Left ventricle myocardium inferior (tissue), 1 donor: Measurements from ENCODE around the gene GOSR1. TPM values are rescaled to one million over a fixed set of nuclear protein-coding genes. Genes with fewer than 3 reads are reported as not detected.
"Not testable (repeated sequence)": the region's sequence is repeated elsewhere in the genome, so short reads cannot be mapped to it uniquely, and the experiment has no call there.

Experiments used
- DNase-seq: peaks from one replicate; pipeline ENCODE4 v3.0.0-alpha.2; 2020
- H3K27ac ChIP-seq: fragments of 200-600 bp; replicated peaks from 2 replicates; pipeline ENCODE4 v1.8.0; 2021
- H3K27me3 ChIP-seq: fragments of 200-600 bp; 2 replicates; pipeline ENCODE4 v1.8.0; 2021; ENCODE audit warnings: low read depth
- H3K36me3 ChIP-seq: fragments of 200-600 bp; 2 replicates; pipeline ENCODE4 v1.8.0; 2021
- H3K4me1 ChIP-seq: fragments of 200-600 bp; 2 replicates; pipeline ENCODE4 v1.8.0; 2021
- H3K4me3 ChIP-seq: fragments of 200-600 bp; 2 replicates; pipeline ENCODE4 v1.8.0; 2021; ENCODE audit warnings: mild to moderate bottlenecking, moderate library complexity
- H3K9me3 ChIP-seq: fragments of 200-600 bp; replicated peaks from 2 replicates; pipeline ENCODE4 v1.8.0; 2021
- intact Hi-C: fragments of 100-400 bp; cut with micrococcal nuclease; formaldehyde crosslinking; loops from one replicate; pipeline ENCODE4 v1.11.0; 2022
- total RNA-seq: library from RNA; stranded (reverse); fragmentation: NEBNext Ultra II Directional; extraction: Animal tissue kit (Norgen Biotek cat#: 25700); gene quantifications from one replicate; pipeline ENCODE4 v1.2.1, GENCODE V29; 2021
- TF ChIP-seq, protein P1 (sequence below): fragments of 200-600 bp; IDR thresholded peaks from 2 replicates; pipeline ENCODE4 v1.8.0; 2021; ENCODE audit warnings: antibody characterized with exemption, mild to moderate bottlenecking, borderline replicate concordance
- donor health status: DM: no; HTN: yes; CAD: no; lungs with severe emphysema.

GOSR1 gene
- total RNA-seq, 1 donor from 2014 or later: 28.2 TPM

- Histone ChIP-seq H3K27me3 (no peaks in the 10 kb centered on the region), H3K36me3 (peaks cover 40% of the 10 kb centered on the region), H3K4me1 (no peaks in the 10 kb centered on the region), H3K9me3 (no peaks in the 10 kb centered on the region), H3K27ac (no peak overlapping the region), H3K4me3 (no peak overlapping the region)
- no peak for DNase-seq
- TF ChIP-seq, protein P1, sequence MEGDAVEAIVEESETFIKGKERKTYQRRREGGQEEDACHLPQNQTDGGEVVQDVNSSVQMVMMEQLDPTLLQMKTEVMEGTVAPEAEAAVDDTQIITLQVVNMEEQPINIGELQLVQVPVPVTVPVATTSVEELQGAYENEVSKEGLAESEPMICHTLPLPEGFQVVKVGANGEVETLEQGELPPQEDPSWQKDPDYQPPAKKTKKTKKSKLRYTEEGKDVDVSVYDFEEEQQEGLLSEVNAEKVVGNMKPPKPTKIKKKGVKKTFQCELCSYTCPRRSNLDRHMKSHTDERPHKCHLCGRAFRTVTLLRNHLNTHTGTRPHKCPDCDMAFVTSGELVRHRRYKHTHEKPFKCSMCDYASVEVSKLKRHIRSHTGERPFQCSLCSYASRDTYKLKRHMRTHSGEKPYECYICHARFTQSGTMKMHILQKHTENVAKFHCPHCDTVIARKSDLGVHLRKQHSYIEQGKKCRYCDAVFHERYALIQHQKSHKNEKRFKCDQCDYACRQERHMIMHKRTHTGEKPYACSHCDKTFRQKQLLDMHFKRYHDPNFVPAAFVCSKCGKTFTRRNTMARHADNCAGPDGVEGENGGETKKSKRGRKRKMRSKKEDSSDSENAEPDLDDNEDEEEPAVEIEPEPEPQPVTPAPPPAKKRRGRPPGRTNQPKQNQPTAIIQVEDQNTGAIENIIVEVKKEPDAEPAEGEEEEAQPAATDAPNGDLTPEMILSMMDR: no peak
- intact Hi-C loops: no loop called here
Observed at GRCh38 chr17:30443721-30444120, 33.5 kb upstream of the GOSR1 start.

DNA sequence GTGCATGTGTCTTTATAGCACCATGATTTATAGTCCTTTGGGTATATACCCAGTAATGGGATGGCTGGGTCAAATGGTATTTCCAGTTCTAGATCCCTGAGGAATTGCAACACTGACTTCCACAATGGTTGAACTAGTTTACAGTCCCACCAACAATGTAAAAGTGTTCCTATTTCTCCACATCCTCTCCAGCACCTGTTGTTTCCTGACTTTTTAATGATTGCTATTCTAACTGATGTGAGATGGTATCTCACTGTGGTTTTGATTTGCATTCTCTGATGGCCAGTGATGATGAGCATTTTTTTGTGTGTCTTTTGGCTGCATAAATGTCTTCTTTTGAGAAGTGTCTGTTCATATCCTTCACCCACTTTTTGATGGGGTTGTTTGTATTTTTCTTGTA, 30.6 kb upstream of the GOSR1 start:
- H3K27ac ChIP-seq, intact Hi-C loops, H3K27me3 ChIP-seq, DNase-seq, H3K4me3 ChIP-seq, H3K4me1 ChIP-seq, H3K9me3 ChIP-seq: not testable (repeated sequence)
- peaks cover 50% of the 10 kb centered on the region for H3K36me3 ChIP-seq

DNA sequence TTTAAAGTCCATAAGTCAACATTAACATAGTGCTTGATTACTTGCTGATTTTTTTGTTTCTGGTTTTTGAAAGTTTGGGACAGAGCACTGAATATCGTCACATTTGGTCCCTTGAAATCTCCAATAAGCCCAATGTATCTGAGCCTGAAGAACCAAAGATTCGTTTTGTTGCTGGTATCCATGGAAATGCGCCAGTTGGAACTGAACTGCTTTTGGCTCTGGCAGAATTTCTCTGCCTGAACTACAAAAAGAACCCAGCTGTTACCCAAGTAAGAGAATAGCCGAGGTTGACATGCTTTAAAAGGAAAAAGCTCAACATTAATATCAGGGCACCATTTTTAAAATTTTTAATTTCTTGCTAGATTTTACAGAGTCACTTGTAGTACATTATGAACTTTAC, 27.7 kb upstream of the GOSR1 start:
- intact Hi-C loops: no loop called here
- H3K9me3 ChIP-seq: no peaks in the 10 kb centered on the region
- H3K27ac ChIP-seq: no peak overlapping the region
- peaks cover 7% of the 10 kb centered on the region for H3K4me1 ChIP-seq
- no peak overlapping the region for H3K4me3 ChIP-seq
- no peak for DNase-seq
- H3K27me3 ChIP-seq: no peaks in the 10 kb centered on the region
- peaks cover 50% of the 10 kb centered on the region for H3K36me3 ChIP-seq
- TF ChIP-seq, protein P1: no peak

GRCh38 chr17:30450125-30451027, 26.8 kb upstream of the GOSR1 start:
- Histone ChIP-seq H3K4me3 (no peak overlapping the region), H3K4me1 (peaks cover 7% of the 10 kb centered on the region), H3K9me3 (no peaks in the 10 kb centered on the region), H3K27me3 (no peaks in the 10 kb centered on the region), H3K27ac (no peak overlapping the region), H3K36me3 (peaks cover 49% of the 10 kb centered on the region)
- TF ChIP-seq, protein P1: no peak
- DNase-seq: no peak
- intact Hi-C loops: no loop called here

DNA sequence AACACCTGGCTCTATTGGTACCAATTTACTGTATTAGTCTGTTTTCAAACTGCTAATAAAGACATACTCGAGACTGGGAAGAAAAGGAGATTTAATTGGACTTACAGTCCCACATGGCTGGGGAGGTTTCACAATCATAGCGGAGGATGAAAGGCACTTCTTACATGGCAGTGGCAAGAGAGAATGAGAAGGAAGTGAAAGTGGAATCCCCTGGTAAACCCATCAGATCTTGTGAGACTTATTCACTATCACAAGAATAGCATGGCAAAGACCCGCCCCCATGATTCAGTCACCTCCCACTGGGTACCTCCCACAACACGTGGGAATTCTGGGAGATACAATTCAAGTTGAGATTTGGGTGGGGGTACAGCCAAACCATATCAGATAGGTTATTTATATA, 22.6 kb upstream of the GOSR1 start:
- Histone ChIP-seq H3K27ac (no peak overlapping the region), H3K27me3 (no peaks in the 10 kb centered on the region)
- DNase-seq: no peak

More for the DNA sequence above, 22.6 kb upstream of the GOSR1 start:
- Histone ChIP-seq H3K9me3 (no peaks in the 10 kb centered on the region), H3K4me1 (peaks cover 3% of the 10 kb centered on the region), H3K36me3 (peaks cover 76% of the 10 kb centered on the region), H3K4me3 (no peak overlapping the region)
- TF ChIP-seq, protein P1: no peak
- intact Hi-C loops: no loop called here
